ENCODE results near the gene PFKM. TPM values are rescaled to one million over a fixed set of nuclear protein-coding genes. Genes with fewer than 3 reads are reported as not detected.
"Not testable (repeated sequence)": the region's sequence is repeated elsewhere in the genome, so short reads cannot be mapped to it uniquely, and the experiment has no call there.

PFKM gene
- total RNA-seq, 2 experiments from 2014 or later, result 59.7 to 65.8 TPM

- ChIA-PET POLR2A (interaction anchor here (0.7 kb wide), 1 partner anchor 15 kb away, joined by 3 read pairs; no protein-coding TSS in a partner anchor), CTCF (interaction anchor here (0.6 to 1.6 kb wide), 3 partner anchors 38 to 55 kb away, joined by 3 to 5 read pairs (median 4); no protein-coding TSS in a partner anchor)
- TF ChIP-seq CTCF (IDR thresholded peaks at IDR 0.05), result no peak
- Mint-ChIP-seq H3K4me1 (ENCODE audit: low read depth) (peaks cover 18% of the 10 kb centered on the region), H3K9me3 (no peaks in the 10 kb centered on the region), H3K27me3 (no peaks in the 10 kb centered on the region), H3K27ac (peak overlapping the region; percentile 57), H3K4me3 (no peak overlapping the region), H3K36me3 (ENCODE audit: low read depth) (peaks cover 12% of the 10 kb centered on the region)
- DNase-seq (no peak), ATAC-seq (no peak)
- intact Hi-C loops (cut with micrococcal nuclease), result no loop called here
Observed at GRCh38 chr12:48151103-48151771, 32.1 kb downstream of the PFKM start.

GRCh38 chr12:48155786-48156185 is 36.6 kb downstream of the PFKM start:
- peaks cover 28% of the 10 kb centered on the region for H3K4me1 Mint-ChIP-seq (ENCODE audit: low read depth)
- H3K27ac Mint-ChIP-seq; ATAC-seq; H3K9me3 Mint-ChIP-seq; DNase-seq; H3K36me3 Mint-ChIP-seq (ENCODE audit: low read depth); POLR2A ChIA-PET; H3K27me3 Mint-ChIP-seq: not testable (repeated sequence)
- CTCF ChIA-PET, result interaction anchor here (1.4 kb wide), 3 partner anchors 8 to 192 kb away, joined by 3 to 5 read pairs (median 4); partner anchors contain the start of genes CCDC184 and TMEM106C
- H3K4me3 Mint-ChIP-seq, result peak overlapping the region; percentile 96
- intact Hi-C loops (cut with micrococcal nuclease), result loop anchor here (2.0 kb wide), 1 partner anchor 51 kb away; no protein-coding TSS in a partner anchor

GRCh38 chr12:48156652-48157017 is 37.5 kb downstream of the PFKM start:
- ChIA-PET CTCF (interaction anchor here (1.0 to 2.6 kb wide), 9 partner anchors 9 to 318 kb away, joined by 3 to 11 read pairs (median 5); partner anchors contain the start of genes SENP1 and TMEM106C), POLR2A (interaction anchor here (1.0 to 3.0 kb wide), 6 partner anchors 11 to 295 kb away, joined by 3 to 25 read pairs (median 4); partner anchors contain the start of gene SENP1)
- Mint-ChIP-seq H3K27me3 (no peaks in the 10 kb centered on the region), H3K36me3 (ENCODE audit: low read depth) (peaks cover 4% of the 10 kb centered on the region), H3K9me3 (no peaks in the 10 kb centered on the region), H3K27ac (peak overlapping the region; percentile 96), H3K4me1 (ENCODE audit: low read depth) (peaks cover 31% of the 10 kb centered on the region), H3K4me3 (peak overlapping the region; percentile 96)
- no peak for TF ChIP-seq CTCF (IDR thresholded peaks at IDR 0.05)
- intact Hi-C loops (cut with micrococcal nuclease), result loop anchor here (2.0 kb wide), 1 partner anchor 52 kb away; no protein-coding TSS in a partner anchor
- DNase-seq (no peak), ATAC-seq (no peak)

GRCh38 chr12:48157018-48157888 is 38.1 kb downstream of the PFKM start, which contains the start of gene ASB8:
ASB8 (minus strand) TSS chr12:48157515; CDS start chr12:48153496, 4,019 bp downstream.
- H3K27ac Mint-ChIP-seq, result peak within 1 kb of the TSS; percentile 96

More at GRCh38 chr12:48157018-48157888, 38.1 kb downstream of the PFKM start, which contains the start of gene ASB8:
- CTCF ChIA-PET, result interaction anchor here (0.7 to 2.6 kb wide), 16 partner anchors 8 to 461 kb away, joined by 3 to 11 read pairs (median 4); partner anchors contain the start of genes CCDC184, SENP1 and TMEM106C
- Mint-ChIP-seq H3K4me1 (ENCODE audit: low read depth) (peaks cover 28% of the 10 kb centered on the region), H3K36me3 (ENCODE audit: low read depth) (peaks cover 4% of the 10 kb centered on the region), H3K27me3 (no peaks in the 10 kb centered on the region), H3K4me3 (peak within 1 kb of the TSS; percentile 96), H3K9me3 (no peaks in the 10 kb centered on the region)
- intact Hi-C loops (cut with micrococcal nuclease), result loop anchor here (2.0 kb wide), 1 partner anchor 52 kb away; no protein-coding TSS in a partner anchor
- TF ChIP-seq CTCF (IDR thresholded peaks at IDR 0.05), result peak; percentile 59
- POLR2A ChIA-PET, result interaction anchor here (0.6 to 3.0 kb wide), 18 partner anchors 9 to 659 kb away, joined by 3 to 25 read pairs (median 4); partner anchors contain the start of gene SENP1
- DNase-seq (peak; percentile 100), ATAC-seq (peak; percentile 98)
